GM18511 (cell line): Measurements from ENCODE around the gene PARG.
"Not testable (repeated sequence)": the region's sequence is repeated elsewhere in the genome, so short reads cannot be mapped to it uniquely, and the experiment has no call there.

Source experiments
- ATAC-seq: cut with Tn5 transposase; IDR thresholded peaks from one replicate; pipeline ENCODE4 v1.9.1; 2021; ENCODE audit warnings: mild to moderate bottlenecking, moderate library complexity; ENCODE audit not compliant: unreplicated experiment

PARG gene

DNA sequence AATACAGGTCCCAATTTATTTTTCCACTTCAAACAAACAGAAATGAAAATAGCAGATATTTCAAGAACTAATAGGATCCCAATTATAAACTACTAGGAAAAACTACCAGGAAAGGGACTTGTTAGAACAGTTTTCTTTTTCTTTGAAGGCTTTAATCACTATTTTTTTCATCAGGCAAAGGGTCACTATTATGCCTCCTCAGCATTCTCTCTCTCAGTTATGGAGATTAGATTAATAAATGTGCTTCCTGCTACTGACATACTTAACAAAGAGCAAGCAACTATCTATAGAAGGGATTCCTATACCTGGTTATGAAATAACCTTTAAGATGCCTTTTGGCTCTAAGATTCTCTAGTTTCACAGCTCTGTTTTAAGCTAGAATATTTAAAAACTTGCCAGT, 108.7 kb downstream of the PARG start:
- ATAC-seq = no peak

DNA sequence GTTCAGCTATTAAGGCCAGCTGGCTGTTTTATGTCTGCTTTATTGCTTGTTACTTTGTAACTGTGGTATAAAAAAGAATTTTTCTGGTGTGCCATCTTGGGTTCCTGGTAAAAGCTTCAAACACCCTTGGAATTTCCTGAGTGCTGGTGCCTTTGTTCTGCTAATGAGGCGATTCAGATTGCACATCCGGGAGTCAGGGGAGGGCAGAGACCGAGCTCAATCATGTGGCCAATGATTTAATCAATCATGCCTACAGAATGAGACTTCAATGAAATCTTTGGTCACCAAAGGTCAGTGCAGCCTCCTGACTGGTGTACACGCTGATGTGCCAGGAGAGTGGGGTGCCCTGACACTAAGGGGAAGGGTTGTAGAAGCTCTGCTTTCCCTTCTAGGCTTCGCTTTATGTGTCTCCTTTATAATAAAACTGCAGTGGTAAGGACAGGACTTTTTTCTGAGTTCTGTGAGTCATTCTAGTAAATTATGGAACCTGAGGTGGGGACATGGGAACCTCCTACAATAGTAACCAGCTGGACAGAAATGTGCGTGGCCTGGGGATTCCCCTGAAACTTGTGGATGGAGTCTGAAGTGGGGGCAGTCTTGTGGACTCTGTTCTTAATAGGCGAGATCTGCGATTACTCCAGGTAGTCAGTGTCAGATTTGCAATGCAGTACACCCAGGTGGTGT, 110.3 kb downstream of the PARG start:
- ATAC-seq = no peak

DNA sequence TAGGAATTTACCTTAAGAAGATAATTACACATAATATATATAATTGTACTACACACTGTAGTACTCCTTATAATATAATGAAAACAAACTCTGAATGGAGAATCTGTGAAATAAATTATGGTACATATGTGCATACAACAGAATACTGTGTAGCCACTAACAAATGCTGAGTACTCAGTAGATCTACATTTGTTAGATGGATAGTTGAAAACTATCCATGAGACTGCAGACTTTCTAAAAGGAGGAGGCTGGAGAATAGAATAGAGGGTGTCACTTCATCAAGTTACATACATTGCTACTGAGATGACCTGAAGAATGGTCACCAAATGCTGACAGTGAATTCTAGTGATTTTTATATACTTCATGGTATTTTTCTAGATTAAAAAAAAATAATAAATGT, 111.0 kb downstream of the PARG start:
- ATAC-seq = no peak

DNA sequence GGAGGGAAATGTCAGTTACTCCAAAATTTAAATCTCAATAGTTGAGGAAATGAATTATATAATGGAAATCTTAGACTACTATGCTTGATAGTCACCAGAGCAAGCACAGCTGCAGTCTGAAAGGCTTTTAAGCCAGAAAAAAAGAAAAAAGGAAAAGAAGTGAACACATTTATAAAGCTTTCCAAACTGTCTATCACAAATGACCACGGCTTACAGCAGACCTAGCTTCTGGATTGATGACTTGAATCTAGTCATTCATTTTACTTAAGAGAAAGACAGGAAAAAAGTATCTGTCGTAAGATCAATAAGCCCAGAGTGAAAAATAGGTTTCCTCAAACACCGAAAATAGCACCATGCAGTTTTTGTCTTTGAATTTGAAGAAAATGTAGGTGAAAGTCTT, 111.8 kb downstream of the PARG start:
- no peak for ATAC-seq

DNA sequence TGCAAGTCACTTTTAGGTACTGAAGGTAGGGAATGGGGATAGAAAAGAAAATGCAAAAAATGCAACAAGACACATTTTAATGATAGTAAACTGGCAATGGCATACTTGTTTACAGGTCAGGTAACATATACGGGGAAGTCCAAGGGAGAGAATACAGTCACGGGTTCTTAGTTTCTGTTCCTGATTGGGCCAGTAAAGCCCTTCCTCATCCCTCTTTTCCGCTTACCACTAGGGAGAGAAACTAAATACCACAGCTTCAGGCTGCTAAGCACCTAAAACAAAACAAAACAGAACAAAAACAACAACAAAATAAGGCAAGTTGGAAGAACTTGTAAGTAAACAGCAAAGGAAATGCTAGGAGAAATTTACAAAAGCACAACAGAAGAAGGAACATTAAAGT, 114.5 kb downstream of the PARG start:
- no peak for ATAC-seq

DNA sequence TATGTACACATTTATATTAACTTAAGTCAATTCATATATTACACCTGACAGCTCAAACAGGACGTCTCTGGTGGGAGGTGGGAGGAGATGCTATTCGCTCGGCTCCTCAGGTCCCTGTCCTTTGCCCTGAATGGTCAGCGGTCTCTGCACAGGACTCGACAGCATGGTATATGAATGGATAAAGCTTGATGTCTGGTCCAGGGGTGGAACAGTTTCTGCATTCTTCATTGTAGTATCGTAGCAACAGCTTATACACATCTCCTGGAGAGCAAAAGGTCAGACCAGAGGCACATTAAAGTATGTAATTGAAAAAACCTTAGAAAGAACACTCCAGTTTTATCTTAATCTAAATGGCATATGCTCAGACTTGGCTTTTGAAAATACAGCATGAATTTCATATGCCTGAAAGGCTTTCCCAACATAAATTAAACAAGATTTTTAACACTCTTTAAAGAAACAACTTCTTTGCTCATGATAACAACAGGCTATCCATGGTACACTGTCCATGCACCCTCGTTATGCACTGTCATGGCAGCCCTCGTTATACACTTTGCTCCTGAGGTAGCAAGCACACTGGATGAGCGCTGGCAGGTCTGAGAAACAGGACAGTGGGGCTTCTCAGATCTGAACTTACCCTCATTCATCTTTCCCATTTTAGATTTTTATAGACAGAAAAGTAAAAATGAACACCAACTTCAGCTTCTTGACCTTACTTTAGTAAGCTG, 122.4 kb downstream of the PARG start:
- no peak for ATAC-seq

DNA sequence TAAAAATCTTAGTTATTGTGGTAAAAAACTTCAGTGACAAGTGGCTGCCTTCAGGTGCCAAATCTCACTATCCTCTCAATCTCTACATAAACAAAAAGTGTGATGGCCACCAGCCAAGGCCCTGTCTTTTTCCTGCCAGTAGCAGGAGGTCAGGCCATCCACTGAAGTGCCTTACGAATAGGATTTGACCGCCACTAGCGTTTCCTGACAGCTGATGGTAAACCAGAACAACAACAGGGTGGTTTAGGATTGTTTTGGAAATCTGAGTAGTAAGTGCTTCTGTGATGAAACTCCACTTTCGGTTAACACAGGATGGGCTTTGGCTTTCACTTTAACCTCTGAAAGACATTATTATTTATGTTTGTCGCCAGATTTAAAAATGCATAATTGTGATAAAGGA, 124.0 kb downstream of the PARG start:
- no peak for ATAC-seq

DNA sequence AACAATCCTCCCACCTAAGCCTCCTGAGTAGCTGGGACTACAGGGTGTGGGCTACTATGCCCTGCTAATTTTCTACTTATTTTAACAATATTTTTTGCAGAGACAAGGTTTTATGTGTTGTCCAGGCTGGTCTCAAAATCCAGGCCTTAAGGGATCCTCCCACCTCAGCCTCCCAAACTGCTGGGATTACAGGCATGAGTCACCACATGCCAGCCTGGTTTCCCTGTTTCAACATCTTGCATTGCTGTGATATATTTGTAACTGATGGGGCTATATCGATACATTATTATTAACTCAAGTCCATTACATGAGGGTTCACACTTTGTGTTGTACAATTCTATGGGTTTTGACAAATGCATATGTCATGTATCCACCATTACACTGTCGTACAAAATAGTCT, 137.8 kb downstream of the PARG start:
- ATAC-seq = no peak

DNA sequence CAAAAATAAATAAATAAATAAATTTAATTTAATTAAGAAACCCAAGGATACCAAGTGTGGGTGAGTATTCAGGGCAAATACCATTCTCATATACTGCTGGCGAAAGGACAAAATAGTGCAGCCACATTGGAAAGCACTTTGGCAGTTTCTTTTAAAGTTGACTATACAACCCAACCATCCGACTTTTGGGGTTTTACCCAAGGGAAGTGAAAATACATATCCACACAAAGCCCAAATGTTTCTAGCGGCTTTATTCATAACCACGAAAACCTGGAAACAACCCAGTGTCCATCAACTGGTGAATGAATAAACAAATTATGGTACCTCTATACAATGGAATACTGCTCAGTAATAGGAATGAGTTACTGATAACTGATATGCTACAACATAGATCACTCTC, 143.6 kb downstream of the PARG start:
- ATAC-seq = no peak

DNA sequence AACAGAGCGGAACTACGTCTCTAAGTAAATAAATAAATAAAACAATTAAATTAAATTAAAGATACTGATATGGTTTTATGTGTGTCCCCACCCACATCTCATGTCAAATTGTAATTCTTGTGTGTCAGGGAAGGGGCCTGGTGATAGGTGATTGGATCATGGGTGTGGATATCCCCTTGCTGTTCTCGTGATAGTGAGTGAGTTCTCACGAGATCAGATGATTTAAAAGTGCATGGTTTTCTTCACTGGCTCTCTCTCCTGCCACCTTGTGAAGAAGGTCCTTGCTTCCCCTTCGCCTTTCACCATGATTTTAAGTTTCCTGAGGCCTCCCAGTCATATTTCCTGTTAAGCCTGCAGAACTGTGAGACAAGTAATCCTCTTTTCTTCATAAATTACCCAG, 150.7 kb downstream of the PARG start:
- no peak for ATAC-seq

DNA sequence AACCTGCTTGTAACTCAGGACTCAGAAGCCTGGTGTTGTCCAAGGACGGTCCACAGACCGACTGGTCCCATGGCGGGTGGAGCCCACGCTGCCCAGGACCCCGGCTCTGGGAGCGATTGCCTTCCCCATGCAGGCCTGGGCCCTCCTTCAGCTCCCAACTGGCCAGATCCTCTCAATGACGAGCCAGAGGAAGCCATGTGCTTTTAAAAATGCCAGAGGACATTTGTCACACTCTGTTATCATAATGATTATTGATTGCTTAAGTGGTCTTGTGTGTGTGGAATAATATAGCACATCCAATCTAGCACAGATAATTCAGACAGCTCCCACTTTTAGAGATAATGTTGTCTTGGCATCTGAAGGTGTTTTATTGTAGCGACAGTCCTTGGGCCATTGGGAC, 157.1 kb downstream of the PARG start:
- ATAC-seq = no peak

DNA sequence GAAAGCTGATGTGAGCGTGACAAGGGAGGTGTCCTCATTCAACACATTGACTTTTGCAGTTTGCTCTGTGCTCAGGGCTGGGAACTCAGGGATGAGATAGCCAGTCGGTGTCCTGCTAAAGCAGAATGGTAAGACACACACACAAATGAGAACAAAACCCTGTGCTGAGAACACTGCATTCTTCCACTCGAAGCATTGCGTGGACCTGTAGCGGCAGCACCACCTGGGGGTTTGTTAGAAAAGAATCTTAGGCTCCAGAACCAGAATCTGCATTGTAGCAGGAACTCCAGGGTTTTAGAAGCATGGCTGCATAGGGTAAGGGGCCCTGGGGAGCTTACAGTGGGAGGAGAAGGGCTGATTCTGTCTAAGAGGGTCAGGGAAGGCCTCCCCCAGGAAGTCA, 158.2 kb downstream of the PARG start:
- ATAC-seq = no peak

DNA sequence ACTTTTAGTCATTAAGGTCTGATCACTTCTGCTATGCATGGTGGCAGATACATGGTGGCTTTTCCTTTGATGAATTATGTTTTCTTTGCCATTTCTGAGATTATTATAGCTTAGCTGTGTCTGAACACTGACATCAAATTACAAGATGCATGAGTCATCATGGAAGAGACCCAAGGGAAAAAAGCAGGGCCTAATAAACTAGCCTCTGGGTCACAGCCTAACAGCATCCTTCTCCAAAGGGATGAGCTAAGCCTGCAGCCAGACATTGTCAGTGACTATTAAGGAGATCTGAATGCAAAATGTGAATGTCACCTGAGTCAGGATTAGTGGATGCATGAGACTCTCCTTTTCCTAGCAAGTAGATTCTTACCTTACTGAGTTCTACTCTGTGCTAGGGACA, 160.6 kb downstream of the PARG start:
- no peak for ATAC-seq

DNA sequence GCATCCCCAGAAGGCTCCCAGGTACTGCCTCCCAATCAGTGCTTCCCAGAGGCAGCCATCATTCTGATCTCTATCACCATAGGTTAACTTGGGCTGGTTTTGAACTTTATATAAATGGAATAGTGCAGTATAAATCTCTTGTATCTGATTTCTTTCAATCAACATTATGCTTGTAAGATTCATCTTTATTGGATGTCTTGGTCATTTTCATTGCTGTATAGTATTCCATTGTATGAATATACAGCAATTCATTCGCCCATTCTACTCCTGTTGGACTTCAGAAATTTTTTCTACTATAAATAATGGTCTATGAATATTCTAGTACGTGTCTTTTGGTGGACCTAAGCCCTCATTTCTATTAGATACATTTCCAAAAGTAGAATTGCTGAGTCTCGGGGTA, 163.6 kb downstream of the PARG start:
- ATAC-seq = no peak

DNA sequence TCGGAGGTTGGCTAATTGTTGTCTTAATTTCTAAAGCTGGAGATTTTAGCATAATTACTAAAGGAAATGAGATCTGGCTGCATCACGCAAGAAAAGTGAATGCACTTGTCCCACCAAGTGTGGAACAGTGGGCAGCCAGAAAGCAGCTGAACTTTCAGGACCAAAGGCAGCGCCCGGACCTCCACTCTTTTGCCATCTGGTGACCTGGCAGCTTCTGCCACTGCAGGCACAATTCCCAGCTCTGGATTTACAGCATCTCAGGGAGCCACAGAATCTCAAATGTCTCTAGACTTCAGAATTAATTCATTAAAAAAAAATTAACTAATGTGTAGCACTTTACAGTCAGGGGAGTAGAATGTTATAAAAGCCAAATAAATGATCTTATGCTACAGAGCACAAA, 165.0 kb downstream of the PARG start:
- ATAC-seq = no peak

DNA sequence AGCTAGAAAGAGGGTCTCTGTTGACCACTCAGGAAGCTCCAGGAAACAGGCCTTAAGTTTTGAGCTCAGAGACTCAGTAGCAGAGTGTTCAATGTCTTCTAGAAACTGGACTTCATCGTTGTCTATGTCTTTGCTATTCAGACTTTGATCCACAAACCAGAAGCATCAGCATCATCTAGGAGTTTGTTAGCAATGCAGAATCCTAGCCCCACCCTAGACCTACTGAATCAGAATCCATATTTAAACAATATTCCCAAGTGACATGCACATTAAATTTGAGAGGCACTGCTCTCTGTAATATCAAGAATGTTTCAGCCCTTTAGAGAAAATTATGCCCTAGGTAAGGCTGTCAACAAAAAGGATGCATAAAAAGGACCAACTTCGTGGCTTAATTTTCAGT, 166.8 kb downstream of the PARG start:
- ATAC-seq = no peak

DNA sequence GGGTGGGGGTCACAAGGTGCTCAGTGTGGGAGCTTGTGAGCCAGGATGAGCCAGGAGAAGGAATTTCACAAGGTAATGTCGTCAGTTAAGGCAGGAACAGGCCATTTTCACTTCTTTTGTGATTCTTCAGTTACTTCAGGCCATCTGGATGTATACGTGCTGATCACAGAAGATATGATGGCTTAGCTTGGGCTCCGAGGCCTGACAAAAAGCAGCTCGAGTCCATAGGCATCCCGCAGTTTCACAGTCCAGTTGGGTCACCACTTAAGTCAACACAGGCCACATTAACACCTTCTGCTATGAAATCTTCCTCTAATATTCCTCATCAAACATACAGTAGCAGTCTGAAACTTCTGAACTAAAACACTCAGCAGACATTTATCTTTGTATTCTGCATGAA, 168.9 kb downstream of the PARG start:
- ATAC-seq = not testable (repeated sequence)

DNA sequence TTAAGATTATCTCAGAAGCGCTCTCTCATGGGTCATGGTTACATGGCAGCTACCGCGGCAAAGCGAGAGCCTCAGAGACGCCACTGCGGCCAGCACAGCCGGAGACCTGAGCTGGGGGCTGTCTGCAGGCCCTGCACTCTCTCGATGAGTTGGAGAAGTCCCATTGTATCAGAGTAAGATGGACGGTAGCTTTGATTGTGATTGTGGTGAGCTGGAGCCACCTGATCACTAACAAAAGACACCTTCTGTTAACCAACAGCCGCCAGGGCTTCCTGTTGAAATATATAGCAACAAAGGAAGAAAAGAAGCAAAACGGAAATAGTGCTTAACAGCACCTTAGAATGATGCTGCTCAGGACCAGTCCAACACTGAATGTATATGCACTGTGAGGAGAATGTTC, 170.8 kb downstream of the PARG start:
- ATAC-seq = not testable (repeated sequence)

DNA sequence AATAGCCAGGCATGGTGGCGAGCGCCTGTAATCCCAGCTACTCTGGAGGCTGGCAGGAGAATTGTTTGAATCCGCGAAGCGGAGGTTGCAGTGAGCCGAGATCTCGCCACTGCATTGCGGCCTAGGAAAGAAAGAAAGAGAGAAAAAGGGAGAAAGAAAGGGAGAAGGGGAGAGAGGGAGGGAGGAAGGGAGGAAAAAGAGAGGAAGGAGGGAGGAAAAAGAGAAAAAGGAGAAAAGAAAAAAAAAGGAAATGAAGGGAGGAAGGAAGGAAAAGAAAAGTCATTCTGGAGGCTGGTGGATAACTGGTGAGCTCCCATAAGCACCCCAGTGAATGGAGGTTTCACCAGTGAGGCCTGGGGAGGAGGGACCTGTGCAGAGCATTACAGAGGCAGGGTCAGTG, 172.1 kb downstream of the PARG start:
- ATAC-seq = no peak

DNA sequence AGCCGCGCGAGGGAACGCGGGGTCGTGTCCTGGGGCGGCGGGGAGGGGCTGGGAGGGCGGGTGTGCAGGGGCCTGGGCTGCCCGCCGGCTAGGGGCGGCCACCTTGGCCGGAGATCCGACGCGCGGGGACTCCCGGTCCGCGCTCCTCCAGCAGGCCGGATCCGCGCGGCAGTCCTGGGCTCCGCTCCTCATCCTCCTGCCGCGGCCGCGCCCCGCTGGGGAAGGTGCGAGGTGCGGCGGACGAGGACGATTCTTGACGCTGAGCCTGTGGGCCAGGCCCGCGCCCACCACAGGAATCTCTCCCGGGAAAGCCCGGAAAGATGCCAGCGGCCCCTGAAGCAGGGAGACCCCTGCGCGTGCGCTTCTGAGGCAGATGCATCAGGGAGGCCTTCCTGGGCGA, 173.1 kb downstream of the PARG start:
- no peak for ATAC-seq

DNA sequence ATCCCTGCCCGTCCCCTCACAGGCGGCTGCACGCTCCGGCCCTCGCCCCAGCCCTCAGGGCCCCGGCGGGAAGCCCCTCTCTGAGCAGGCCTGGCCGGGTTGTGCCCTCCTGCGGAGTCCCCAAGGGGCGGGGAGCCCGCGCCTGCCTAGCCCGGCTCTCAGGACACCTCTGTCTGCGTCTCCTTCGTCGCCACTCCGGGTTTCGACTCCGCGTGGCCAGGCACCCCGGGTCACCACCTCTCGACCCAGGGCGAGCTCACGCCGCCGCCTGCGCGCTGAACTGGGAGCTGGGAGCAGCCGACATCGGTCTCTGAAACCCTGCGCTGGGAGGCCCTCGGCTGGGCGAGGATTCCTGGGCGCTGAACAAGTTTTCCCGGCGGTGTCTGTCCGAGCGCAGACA, 173.5 kb downstream of the PARG start:
- ATAC-seq = no peak
